H9 (cell line): ENCODE measurements around the gene SLC25A34. TPM values are rescaled to one million over a fixed set of nuclear protein-coding genes. Genes with fewer than 3 reads are reported as not detected.

ENCODE experiments used
- DNase-seq: peaks from one replicate; pipeline ENCODE4 v3.0.0-alpha.2; 2017
- H2AFZ ChIP-seq: one replicate; pipeline ENCODE4 v1.6.1; 2013; ENCODE audit warnings: mild to moderate bottlenecking, low read length, control low read depth, moderate library complexity
- H2AK5ac ChIP-seq: 2 replicates; pipeline ENCODE4 v1.6.1; 2013; ENCODE audit warnings: low read length, control low read depth, mixed read lengths; ENCODE audit not compliant: insufficient read length
- H2BK120ac ChIP-seq: one replicate; pipeline ENCODE4 v1.6.1; 2013; ENCODE audit warnings: low read depth, mild to moderate bottlenecking, low read length, control low read depth, inconsistent platforms; ENCODE audit not compliant: poor library complexity, severe bottlenecking
- H2BK12ac ChIP-seq: 2 replicates; pipeline ENCODE4 v1.6.1; 2013; ENCODE audit warnings: low read length, control low read depth, mixed read lengths, low read depth; ENCODE audit not compliant: insufficient read length
- H2BK15ac ChIP-seq: 2 replicates; pipeline ENCODE4 v1.6.1; 2013; ENCODE audit warnings: low read depth, low read length, control low read depth
- H2BK20ac ChIP-seq: one replicate; pipeline ENCODE4 v1.6.1; 2013; ENCODE audit warnings: low read depth, mild to moderate bottlenecking, low read length, control low read depth, inconsistent platforms; ENCODE audit not compliant: poor library complexity, severe bottlenecking
- H2BK5ac ChIP-seq: 2 replicates; pipeline ENCODE4 v1.6.1; 2013; ENCODE audit warnings: low read length, control low read depth, mixed read lengths; ENCODE audit not compliant: insufficient read length
- H3K14ac ChIP-seq: 2 replicates; pipeline ENCODE4 v1.6.1; 2013; ENCODE audit warnings: low read length, control low read depth; ENCODE audit not compliant: insufficient read depth
- H3K18ac ChIP-seq: 2 replicates; pipeline ENCODE4 v1.6.1; 2013; ENCODE audit warnings: low read depth, mild to moderate bottlenecking, mixed read lengths, low read length, control low read depth; ENCODE audit not compliant: insufficient read length
- H3K23ac ChIP-seq: 2 replicates; pipeline ENCODE4 v1.6.1; 2013; ENCODE audit warnings: low read length, control low read depth, mixed read lengths, low read depth; ENCODE audit not compliant: insufficient read length
- H3K23me2 ChIP-seq: 2 replicates; pipeline ENCODE4 v1.6.1; 2013; ENCODE audit warnings: low read depth, mild to moderate bottlenecking, mixed read lengths, low read length, control low read depth; ENCODE audit not compliant: insufficient read length, poor library complexity, severe bottlenecking
- H3K27ac ChIP-seq: 2 replicates; pipeline ENCODE4 v1.5.1; 2013; ENCODE audit warnings: low read length, control low read depth, mixed read lengths, low read depth; ENCODE audit not compliant: insufficient read length
- H3K27me3 ChIP-seq: 2 replicates; pipeline ENCODE4 v1.6.1; 2013; ENCODE audit warnings: low read length, control low read depth, inconsistent platforms; ENCODE audit not compliant: insufficient read depth
- H3K4ac ChIP-seq: 2 replicates; pipeline ENCODE4 v1.6.1; 2013; ENCODE audit warnings: low read depth, mild to moderate bottlenecking, control low read depth, inconsistent platforms, low read length, moderate library complexity
- H3K4me1 ChIP-seq: 2 replicates; pipeline ENCODE4 v1.6.1; 2013; ENCODE audit warnings: low read length, control low read depth, inconsistent platforms; ENCODE audit not compliant: insufficient read depth
- H3K4me2 ChIP-seq: 2 replicates; pipeline ENCODE4 v1.6.1; 2013; ENCODE audit warnings: low read length, control low read depth, mixed read lengths; ENCODE audit not compliant: insufficient read length, insufficient read depth
- H3K56ac ChIP-seq: 2 replicates; pipeline ENCODE4 v1.6.1; 2013; ENCODE audit warnings: low read depth, mild to moderate bottlenecking, mixed read lengths, low read length, control low read depth; ENCODE audit not compliant: insufficient read length
- H3K79me1 ChIP-seq: 2 replicates; pipeline ENCODE4 v1.6.1; 2013; ENCODE audit warnings: low read depth, mild to moderate bottlenecking, moderate library complexity, low read length, control low read depth, inconsistent platforms; ENCODE audit not compliant: insufficient read depth, poor library complexity, severe bottlenecking
- H3K79me2 ChIP-seq: 2 replicates; pipeline ENCODE4 v1.6.1; 2013; ENCODE audit warnings: low read length, control low read depth, inconsistent platforms; ENCODE audit not compliant: insufficient read depth
- H3K9ac ChIP-seq: 2 replicates; pipeline ENCODE4 v1.6.1; 2013; ENCODE audit warnings: low read length, control low read depth, mixed read lengths; ENCODE audit not compliant: insufficient read length; ENCODE audit errors: extremely low read depth
- H3K9me3 ChIP-seq: one replicate; pipeline ENCODE4 v1.6.1; 2013; ENCODE audit warnings: low read depth, low read length, inconsistent platforms; ENCODE audit not compliant: control insufficient read depth
- H3T11ph ChIP-seq: one replicate; pipeline ENCODE4 v1.6.1; 2013; ENCODE audit warnings: mild to moderate bottlenecking, low read length, control low read depth, inconsistent platforms
- H4K20me1 ChIP-seq: one replicate; pipeline ENCODE4 v1.6.1; 2013; ENCODE audit not compliant: control insufficient read depth, insufficient read length, insufficient read depth
- H4K5ac ChIP-seq: 2 replicates; pipeline ENCODE4 v1.6.1; 2013; ENCODE audit warnings: low read depth, mild to moderate bottlenecking, mixed read lengths, low read length, control low read depth; ENCODE audit not compliant: insufficient read length
- H4K8ac ChIP-seq: replicated peaks from 2 replicates; pipeline ENCODE4 v1.6.1; 2013; ENCODE audit warnings: low read length, control low read depth, mixed read lengths, low read depth; ENCODE audit not compliant: insufficient read length
- H4K91ac ChIP-seq: 2 replicates; pipeline ENCODE4 v1.6.1; 2013; ENCODE audit warnings: low read depth, mild to moderate bottlenecking, moderate library complexity, mixed read lengths, low read length, control low read depth; ENCODE audit not compliant: insufficient read length
- H3K27ac Mint-ChIP-seq, 3 experiments: 2 replicates in 2 of 3; 3 replicates in 1 of 3; pipeline ENCODE4 v1.8.0; 2020 to 2021; ENCODE audit warnings: mixed read lengths in 3 of 3, mild to moderate bottlenecking in 1 of 3, moderate library complexity in 1 of 3
- H3K27me3 Mint-ChIP-seq: 2 replicates; pipeline ENCODE4 v1.8.0; 2021; ENCODE audit warnings: low read depth, mild to moderate bottlenecking, moderate library complexity, mixed read lengths
- H3K36me3 Mint-ChIP-seq, 3 experiments: 2 replicates in 2 of 3; 3 replicates in 1 of 3; pipeline ENCODE4 v1.8.0; 2020 to 2021; ENCODE audit warnings: low read depth in 3 of 3, mixed read lengths in 3 of 3; ENCODE audit not compliant: insufficient read depth in 1 of 3
- H3K4me1 Mint-ChIP-seq, 2 experiments: 2 replicates each; pipeline ENCODE4 v1.8.0; 2020; ENCODE audit warnings: mixed read lengths in 2 of 2
- H3K4me3 Mint-ChIP-seq, 2 experiments: 2 replicates in 1 of 2; 3 replicates in 1 of 2; pipeline ENCODE4 v1.8.0; 2020 to 2021; ENCODE audit warnings: mild to moderate bottlenecking in 2 of 2, mixed read lengths in 2 of 2, moderate library complexity in 1 of 2
- H3K9me3 Mint-ChIP-seq, 2 experiments: 2 replicates in 1 of 2; 3 replicates in 1 of 2; pipeline ENCODE4 v1.8.0; 2020; ENCODE audit warnings: mild to moderate bottlenecking in 2 of 2, mixed read lengths in 2 of 2, moderate library complexity in 1 of 2
- CTCF ChIP-seq: fragments of 200-600 bp; sonication (generic); conservative IDR thresholded peaks from 3 replicates; pipeline ENCODE4 v1.8.0; 2021; ENCODE audit warnings: antibody characterized with exemption, mild to moderate bottlenecking
- WGBS: extraction: QIAGEN DNeasy Blood & Tissue Kit; methylation state at CpG from one replicate; pipeline ENCODE4 v1.1.7; 2013; ENCODE audit warnings: missing lambda C conversion rate, low lambda C conversion rate, mixed read lengths; ENCODE audit not compliant: insufficient read length; ENCODE audit errors: extremely low coverage; 5-methylcytosine and 5-hydroxymethylcytosine counted together
- total RNA-seq: library from RNA; stranded (reverse); gene quantifications from 2 replicates; pipeline ENCODE4 v1.2.1, GENCODE V29; 2021

Gene SLC25A34
- total RNA-seq, 1 experiment from 2014 or later, result 1.5 TPM

- no peak overlapping the region for H2BK5ac ChIP-seq
- no CpG with 5 or more reads among the region's 4 CpGs for WGBS
- H2AK5ac ChIP-seq, result no peak overlapping the region
- no peaks in the 10 kb centered on the region for H3K79me1 ChIP-seq
- H3K9me3 ChIP-seq, result no peaks in the 10 kb centered on the region
- H4K8ac ChIP-seq, result no peak overlapping the region
- H3K27me3 ChIP-seq, result no peaks in the 10 kb centered on the region
- no peak overlapping the region for H3K23ac ChIP-seq
- H4K20me1 ChIP-seq, result no peaks in the 10 kb centered on the region
- H3K14ac ChIP-seq, result no peak overlapping the region
- no peak overlapping the region for H3K27ac Mint-ChIP-seq
- H3K4me1 Mint-ChIP-seq, result no peaks in the 10 kb centered on the region
- no peak overlapping the region for H4K91ac ChIP-seq
- H2BK12ac ChIP-seq, result no peak overlapping the region
- DNase-seq, result no peak
- no peaks in the 10 kb centered on the region for H3K23me2 ChIP-seq
- H3K27ac ChIP-seq, result no peak overlapping the region
- H4K5ac ChIP-seq, result no peak overlapping the region
- no peak overlapping the region for H2BK120ac ChIP-seq
- H3K4me1 ChIP-seq, result no peaks in the 10 kb centered on the region; the same call in 1 of the 2 replicates
- no peak overlapping the region for H3K18ac ChIP-seq
- no peak overlapping the region for H3T11ph ChIP-seq
- TF ChIP-seq CTCF, result no peak
- H3K4ac ChIP-seq, result no peak overlapping the region
- H3K79me2 ChIP-seq, result no peaks in the 10 kb centered on the region
- no peak overlapping the region for H3K56ac ChIP-seq
- no peak overlapping the region for H3K4me2 ChIP-seq
- peaks cover 1 to 14% (median 4%) of the 10 kb centered on the region in 3 experiments; a peak in 4 of 7 replicates for H3K36me3 Mint-ChIP-seq
- no peak overlapping the region for H2BK15ac ChIP-seq
- no peak overlapping the region for H3K9ac ChIP-seq
- no peak overlapping the region for H2AFZ ChIP-seq
- no peak overlapping the region for H3K4me3 Mint-ChIP-seq
- no peaks in the 10 kb centered on the region for H3K9me3 Mint-ChIP-seq
- no peak overlapping the region for H2BK20ac ChIP-seq
- H3K27me3 Mint-ChIP-seq, result no peaks in the 10 kb centered on the region
Observed at GRCh38 chr1:15709226-15709625, 26.8 kb upstream of the SLC25A34 start.
